Hepatocyte (in vitro differentiated cells): ENCODE measurements around the gene DAB1.

Experiments
- CTCF ChIP-seq: fragments of 200-600 bp; sonication (generic); IDR thresholded peaks from 2 replicates; pipeline ENCODE4 v1.5.1; 2016; ENCODE audit warnings: antibody characterized with exemption, mild to moderate bottlenecking; ENCODE audit not compliant: poor library complexity
- EZH2 ChIP-seq: fragments of 200-600 bp; sonication (generic); IDR thresholded peaks from 2 replicates; pipeline ENCODE4 v1.6.1; 2016; ENCODE audit warnings: antibody characterized with exemption, mild to moderate bottlenecking, borderline replicate concordance

- TF ChIP-seq EZH2 (no peak), CTCF (peak; percentile 24)
Measured at GRCh38 chr1:57079454-57080157, 344.3 kb downstream of the DAB1 start.
